Body of pancreas (tissue), 4 donors: ENCODE results near the gene DNAAF8.

Experiments
- POLR2A ChIP-seq, 3 donors: fragments of 450-650 bp; IDR thresholded peaks; one replicate each; pipeline ENCODE4 v1.6.1; 2016; ENCODE audit warnings: antibody characterized with exemption in 3 of 3, mild to moderate bottlenecking in 2 of 3
- TF ChIP-seq, protein P1 (sequence below), 7 experiments: fragments of 450-650 bp in 4 of 7; fragments of 200-600 bp in 3 of 7; sonication (generic) in 3 of 7; IDR thresholded peaks; one replicate each; pipeline ENCODE4 v1.5.1; 2016 to 2019; ENCODE audit warnings: antibody characterized with exemption in 7 of 7

DNA sequence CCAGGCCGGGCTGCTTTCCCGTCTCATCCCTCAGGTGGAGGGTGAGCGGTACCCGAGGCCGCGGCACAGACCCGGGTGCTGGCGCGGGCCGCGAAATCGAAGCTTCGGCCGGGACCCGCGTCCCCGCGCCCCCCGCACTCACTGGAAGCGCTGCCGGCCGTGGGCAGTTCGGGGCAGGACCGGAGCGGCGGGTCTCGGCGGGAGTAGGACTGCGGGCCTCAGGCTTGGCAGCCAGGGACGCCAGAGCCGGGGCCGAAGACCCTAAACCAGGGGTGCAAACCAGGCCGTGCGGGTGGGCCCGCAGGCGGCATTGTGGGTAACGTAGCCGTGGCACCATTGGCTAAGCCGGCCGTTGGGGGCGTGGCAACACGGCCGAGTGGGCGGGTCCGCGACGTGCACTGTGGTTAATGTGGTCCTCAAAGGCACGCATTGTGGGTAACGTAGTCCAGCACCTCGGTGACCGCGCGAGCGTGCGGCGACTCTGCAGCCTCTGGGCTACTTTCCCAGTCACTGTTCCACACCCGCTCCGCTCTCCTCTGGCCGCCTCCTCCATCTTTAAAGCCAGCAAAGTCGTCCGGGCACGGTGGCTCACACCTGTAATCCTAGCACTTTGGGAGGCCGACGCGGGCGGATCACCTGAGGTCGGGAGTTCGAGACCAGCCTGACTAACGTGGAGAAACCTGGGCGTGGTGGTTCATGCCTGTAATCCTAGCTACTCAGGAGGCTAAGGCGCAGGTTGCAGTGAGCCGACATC is 32.7 kb downstream of the DNAAF8 start, which contains the start of gene ZNF500:
- TF ChIP-seq POLR2A (IDR thresholded peaks at IDR 0.05) = peak; percentile 25 to 70 (median 70)
- TF ChIP-seq, protein P1, sequence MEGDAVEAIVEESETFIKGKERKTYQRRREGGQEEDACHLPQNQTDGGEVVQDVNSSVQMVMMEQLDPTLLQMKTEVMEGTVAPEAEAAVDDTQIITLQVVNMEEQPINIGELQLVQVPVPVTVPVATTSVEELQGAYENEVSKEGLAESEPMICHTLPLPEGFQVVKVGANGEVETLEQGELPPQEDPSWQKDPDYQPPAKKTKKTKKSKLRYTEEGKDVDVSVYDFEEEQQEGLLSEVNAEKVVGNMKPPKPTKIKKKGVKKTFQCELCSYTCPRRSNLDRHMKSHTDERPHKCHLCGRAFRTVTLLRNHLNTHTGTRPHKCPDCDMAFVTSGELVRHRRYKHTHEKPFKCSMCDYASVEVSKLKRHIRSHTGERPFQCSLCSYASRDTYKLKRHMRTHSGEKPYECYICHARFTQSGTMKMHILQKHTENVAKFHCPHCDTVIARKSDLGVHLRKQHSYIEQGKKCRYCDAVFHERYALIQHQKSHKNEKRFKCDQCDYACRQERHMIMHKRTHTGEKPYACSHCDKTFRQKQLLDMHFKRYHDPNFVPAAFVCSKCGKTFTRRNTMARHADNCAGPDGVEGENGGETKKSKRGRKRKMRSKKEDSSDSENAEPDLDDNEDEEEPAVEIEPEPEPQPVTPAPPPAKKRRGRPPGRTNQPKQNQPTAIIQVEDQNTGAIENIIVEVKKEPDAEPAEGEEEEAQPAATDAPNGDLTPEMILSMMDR (IDR thresholded peaks at IDR 0.05) = peak in 1 of 7 experiments; percentile 14
